22Rv1 (cell line): Measurements from ENCODE around the gene SDK2.

Source experiments
- ZFX ChIP-seq: fragments of 450-650 bp; IDR thresholded peaks from 2 replicates; pipeline ENCODE4 v1.6.1; 2017; ENCODE audit warnings: antibody characterized with exemption, borderline replicate concordance
- TF ChIP-seq, protein P1 (sequence below): fragments of 450-650 bp; IDR thresholded peaks from 2 replicates; pipeline ENCODE4 v1.5.1; 2017; ENCODE audit warnings: mild to moderate bottlenecking

DNA sequence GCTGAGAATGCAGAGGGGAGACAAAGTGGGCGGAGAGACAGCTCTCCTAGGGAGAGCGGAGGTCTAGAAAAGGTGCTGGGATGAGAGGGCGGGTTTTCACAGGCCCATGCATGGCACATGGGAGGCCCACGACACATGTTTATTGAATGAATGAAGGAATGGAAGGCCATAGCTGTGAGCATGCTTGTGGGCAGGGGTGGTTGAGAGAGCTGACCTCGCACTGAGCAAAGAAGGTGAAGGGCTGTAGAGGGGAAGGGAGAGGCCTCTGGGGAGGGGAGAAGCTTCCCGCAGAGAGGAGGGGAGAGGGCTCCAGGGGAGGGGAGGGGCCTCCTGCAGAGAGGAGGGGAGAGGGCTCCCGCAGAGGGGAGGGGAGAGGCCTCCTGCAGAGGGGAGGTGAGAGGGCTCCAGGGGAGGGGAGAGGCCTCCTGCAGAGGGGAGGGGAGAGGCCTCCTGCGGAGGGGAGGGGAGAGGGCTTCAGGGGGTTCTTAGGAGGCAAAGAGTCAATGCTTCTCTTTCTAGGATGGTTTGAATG lies 27.3 kb downstream of the SDK2 start:
- TF ChIP-seq, protein P1, sequence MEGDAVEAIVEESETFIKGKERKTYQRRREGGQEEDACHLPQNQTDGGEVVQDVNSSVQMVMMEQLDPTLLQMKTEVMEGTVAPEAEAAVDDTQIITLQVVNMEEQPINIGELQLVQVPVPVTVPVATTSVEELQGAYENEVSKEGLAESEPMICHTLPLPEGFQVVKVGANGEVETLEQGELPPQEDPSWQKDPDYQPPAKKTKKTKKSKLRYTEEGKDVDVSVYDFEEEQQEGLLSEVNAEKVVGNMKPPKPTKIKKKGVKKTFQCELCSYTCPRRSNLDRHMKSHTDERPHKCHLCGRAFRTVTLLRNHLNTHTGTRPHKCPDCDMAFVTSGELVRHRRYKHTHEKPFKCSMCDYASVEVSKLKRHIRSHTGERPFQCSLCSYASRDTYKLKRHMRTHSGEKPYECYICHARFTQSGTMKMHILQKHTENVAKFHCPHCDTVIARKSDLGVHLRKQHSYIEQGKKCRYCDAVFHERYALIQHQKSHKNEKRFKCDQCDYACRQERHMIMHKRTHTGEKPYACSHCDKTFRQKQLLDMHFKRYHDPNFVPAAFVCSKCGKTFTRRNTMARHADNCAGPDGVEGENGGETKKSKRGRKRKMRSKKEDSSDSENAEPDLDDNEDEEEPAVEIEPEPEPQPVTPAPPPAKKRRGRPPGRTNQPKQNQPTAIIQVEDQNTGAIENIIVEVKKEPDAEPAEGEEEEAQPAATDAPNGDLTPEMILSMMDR, result no peak
- TF ChIP-seq ZFX, result no peak
